H9 (cell line): ENCODE measurements around the gene EDAR. TPM values are rescaled to one million over a fixed set of nuclear protein-coding genes. Genes with fewer than 3 reads are reported as not detected.

ENCODE experiments used
- DNase-seq: peaks from one replicate; pipeline ENCODE4 v3.0.0-alpha.2; 2017
- H2AFZ ChIP-seq: one replicate; pipeline ENCODE4 v1.6.1; 2013; ENCODE audit warnings: mild to moderate bottlenecking, low read length, control low read depth, moderate library complexity
- H2AK5ac ChIP-seq: 2 replicates; pipeline ENCODE4 v1.6.1; 2013; ENCODE audit warnings: low read length, control low read depth, mixed read lengths; ENCODE audit not compliant: insufficient read length
- H2BK120ac ChIP-seq: one replicate; pipeline ENCODE4 v1.6.1; 2013; ENCODE audit warnings: low read depth, mild to moderate bottlenecking, low read length, control low read depth, inconsistent platforms; ENCODE audit not compliant: poor library complexity, severe bottlenecking
- H2BK12ac ChIP-seq: 2 replicates; pipeline ENCODE4 v1.6.1; 2013; ENCODE audit warnings: low read length, control low read depth, mixed read lengths, low read depth; ENCODE audit not compliant: insufficient read length
- H2BK15ac ChIP-seq: 2 replicates; pipeline ENCODE4 v1.6.1; 2013; ENCODE audit warnings: low read depth, low read length, control low read depth
- H2BK20ac ChIP-seq: one replicate; pipeline ENCODE4 v1.6.1; 2013; ENCODE audit warnings: low read depth, mild to moderate bottlenecking, low read length, control low read depth, inconsistent platforms; ENCODE audit not compliant: poor library complexity, severe bottlenecking
- H2BK5ac ChIP-seq: 2 replicates; pipeline ENCODE4 v1.6.1; 2013; ENCODE audit warnings: low read length, control low read depth, mixed read lengths; ENCODE audit not compliant: insufficient read length
- H3K14ac ChIP-seq: 2 replicates; pipeline ENCODE4 v1.6.1; 2013; ENCODE audit warnings: low read length, control low read depth; ENCODE audit not compliant: insufficient read depth
- H3K18ac ChIP-seq: 2 replicates; pipeline ENCODE4 v1.6.1; 2013; ENCODE audit warnings: low read depth, mild to moderate bottlenecking, mixed read lengths, low read length, control low read depth; ENCODE audit not compliant: insufficient read length
- H3K23ac ChIP-seq: 2 replicates; pipeline ENCODE4 v1.6.1; 2013; ENCODE audit warnings: low read length, control low read depth, mixed read lengths, low read depth; ENCODE audit not compliant: insufficient read length
- H3K23me2 ChIP-seq: 2 replicates; pipeline ENCODE4 v1.6.1; 2013; ENCODE audit warnings: low read depth, mild to moderate bottlenecking, mixed read lengths, low read length, control low read depth; ENCODE audit not compliant: insufficient read length, poor library complexity, severe bottlenecking
- H3K27ac ChIP-seq: 2 replicates; pipeline ENCODE4 v1.5.1; 2013; ENCODE audit warnings: low read length, control low read depth, mixed read lengths, low read depth; ENCODE audit not compliant: insufficient read length
- H3K27me3 ChIP-seq: 2 replicates; pipeline ENCODE4 v1.6.1; 2013; ENCODE audit warnings: low read length, control low read depth, inconsistent platforms; ENCODE audit not compliant: insufficient read depth
- H3K4ac ChIP-seq: 2 replicates; pipeline ENCODE4 v1.6.1; 2013; ENCODE audit warnings: low read depth, mild to moderate bottlenecking, control low read depth, inconsistent platforms, low read length, moderate library complexity
- H3K4me1 ChIP-seq: 2 replicates; pipeline ENCODE4 v1.6.1; 2013; ENCODE audit warnings: low read length, control low read depth, inconsistent platforms; ENCODE audit not compliant: insufficient read depth
- H3K4me2 ChIP-seq: 2 replicates; pipeline ENCODE4 v1.6.1; 2013; ENCODE audit warnings: low read length, control low read depth, mixed read lengths; ENCODE audit not compliant: insufficient read length, insufficient read depth
- H3K56ac ChIP-seq: 2 replicates; pipeline ENCODE4 v1.6.1; 2013; ENCODE audit warnings: low read depth, mild to moderate bottlenecking, mixed read lengths, low read length, control low read depth; ENCODE audit not compliant: insufficient read length
- H3K79me1 ChIP-seq: 2 replicates; pipeline ENCODE4 v1.6.1; 2013; ENCODE audit warnings: low read depth, mild to moderate bottlenecking, moderate library complexity, low read length, control low read depth, inconsistent platforms; ENCODE audit not compliant: insufficient read depth, poor library complexity, severe bottlenecking
- H3K79me2 ChIP-seq: 2 replicates; pipeline ENCODE4 v1.6.1; 2013; ENCODE audit warnings: low read length, control low read depth, inconsistent platforms; ENCODE audit not compliant: insufficient read depth
- H3K9ac ChIP-seq: 2 replicates; pipeline ENCODE4 v1.6.1; 2013; ENCODE audit warnings: low read length, control low read depth, mixed read lengths; ENCODE audit not compliant: insufficient read length; ENCODE audit errors: extremely low read depth
- H3K9me3 ChIP-seq: one replicate; pipeline ENCODE4 v1.6.1; 2013; ENCODE audit warnings: low read depth, low read length, inconsistent platforms; ENCODE audit not compliant: control insufficient read depth
- H3T11ph ChIP-seq: one replicate; pipeline ENCODE4 v1.6.1; 2013; ENCODE audit warnings: mild to moderate bottlenecking, low read length, control low read depth, inconsistent platforms
- H4K20me1 ChIP-seq: one replicate; pipeline ENCODE4 v1.6.1; 2013; ENCODE audit not compliant: control insufficient read depth, insufficient read length, insufficient read depth
- H4K5ac ChIP-seq: 2 replicates; pipeline ENCODE4 v1.6.1; 2013; ENCODE audit warnings: low read depth, mild to moderate bottlenecking, mixed read lengths, low read length, control low read depth; ENCODE audit not compliant: insufficient read length
- H4K8ac ChIP-seq: replicated peaks from 2 replicates; pipeline ENCODE4 v1.6.1; 2013; ENCODE audit warnings: low read length, control low read depth, mixed read lengths, low read depth; ENCODE audit not compliant: insufficient read length
- H4K91ac ChIP-seq: 2 replicates; pipeline ENCODE4 v1.6.1; 2013; ENCODE audit warnings: low read depth, mild to moderate bottlenecking, moderate library complexity, mixed read lengths, low read length, control low read depth; ENCODE audit not compliant: insufficient read length
- H3K27ac Mint-ChIP-seq, 3 experiments: 2 replicates in 2 of 3; 3 replicates in 1 of 3; pipeline ENCODE4 v1.8.0; 2020 to 2021; ENCODE audit warnings: mixed read lengths in 3 of 3, mild to moderate bottlenecking in 1 of 3, moderate library complexity in 1 of 3
- H3K27me3 Mint-ChIP-seq: 2 replicates; pipeline ENCODE4 v1.8.0; 2021; ENCODE audit warnings: low read depth, mild to moderate bottlenecking, moderate library complexity, mixed read lengths
- H3K36me3 Mint-ChIP-seq, 3 experiments: 2 replicates in 2 of 3; 3 replicates in 1 of 3; pipeline ENCODE4 v1.8.0; 2020 to 2021; ENCODE audit warnings: low read depth in 3 of 3, mixed read lengths in 3 of 3; ENCODE audit not compliant: insufficient read depth in 1 of 3
- H3K4me1 Mint-ChIP-seq, 2 experiments: 2 replicates each; pipeline ENCODE4 v1.8.0; 2020; ENCODE audit warnings: mixed read lengths in 2 of 2
- H3K4me3 Mint-ChIP-seq, 2 experiments: 2 replicates in 1 of 2; 3 replicates in 1 of 2; pipeline ENCODE4 v1.8.0; 2020 to 2021; ENCODE audit warnings: mild to moderate bottlenecking in 2 of 2, mixed read lengths in 2 of 2, moderate library complexity in 1 of 2
- H3K9me3 Mint-ChIP-seq, 2 experiments: 2 replicates in 1 of 2; 3 replicates in 1 of 2; pipeline ENCODE4 v1.8.0; 2020; ENCODE audit warnings: mild to moderate bottlenecking in 2 of 2, mixed read lengths in 2 of 2, moderate library complexity in 1 of 2
- CTCF ChIP-seq: fragments of 200-600 bp; sonication (generic); conservative IDR thresholded peaks from 3 replicates; pipeline ENCODE4 v1.8.0; 2021; ENCODE audit warnings: antibody characterized with exemption, mild to moderate bottlenecking
- WGBS: extraction: QIAGEN DNeasy Blood & Tissue Kit; methylation state at CpG from one replicate; pipeline ENCODE4 v1.1.7; 2013; ENCODE audit warnings: missing lambda C conversion rate, low lambda C conversion rate, mixed read lengths; ENCODE audit not compliant: insufficient read length; ENCODE audit errors: extremely low coverage; 5-methylcytosine and 5-hydroxymethylcytosine counted together
- total RNA-seq: library from RNA; stranded (reverse); gene quantifications from 2 replicates; pipeline ENCODE4 v1.2.1, GENCODE V29; 2021

The EDAR gene
- total RNA-seq, 1 experiment from 2014 or later = not detected

GRCh38 chr2:108869542-108869941, 119.5 kb downstream of the EDAR start:
- Histone ChIP-seq H3K27me3 (no peaks in the 10 kb centered on the region), H3K23ac (no peak overlapping the region)

More at GRCh38 chr2:108869542-108869941, 119.5 kb downstream of the EDAR start:
- H3K27ac ChIP-seq = no peak overlapping the region
- no peak overlapping the region for H3K4ac ChIP-seq
- H3K4me1 Mint-ChIP-seq = peaks cover 5 to 7% of the 10 kb centered on the region in 2 experiments; a peak in 3 of 4 replicates
- no peak overlapping the region for H2BK5ac ChIP-seq
- no peak for TF ChIP-seq CTCF
- no peak overlapping the region for H2BK20ac ChIP-seq
- no peak overlapping the region for H3K4me2 ChIP-seq
- no peaks in the 10 kb centered on the region for H4K20me1 ChIP-seq
- WGBS = no CpG with 5 or more reads among the region's 3 CpGs
- H3K9ac ChIP-seq = no peak overlapping the region
- H3K14ac ChIP-seq = no peak overlapping the region
- no peak overlapping the region for H3K4me3 Mint-ChIP-seq
- no peak overlapping the region for H2AK5ac ChIP-seq
- H4K91ac ChIP-seq = no peak overlapping the region
- H2BK12ac ChIP-seq = no peak overlapping the region
- H3K23me2 ChIP-seq = no peaks in the 10 kb centered on the region
- H3K4me1 ChIP-seq = no peaks in the 10 kb centered on the region
- no peak overlapping the region for H3K18ac ChIP-seq
- H3K56ac ChIP-seq = no peak overlapping the region
- H3K27ac Mint-ChIP-seq = peak overlapping the region in 1 of 3 experiments; percentile 12; a peak in 1 of 7 replicates
- no peak overlapping the region for H4K8ac ChIP-seq
- no peak overlapping the region for H3T11ph ChIP-seq
- peaks cover 24 to 43% (median 34%) of the 10 kb centered on the region in 3 experiments for H3K36me3 Mint-ChIP-seq
- H2BK15ac ChIP-seq = no peak overlapping the region
- H3K79me1 ChIP-seq = no peaks in the 10 kb centered on the region
- H2BK120ac ChIP-seq = no peak overlapping the region
- no peak overlapping the region for H4K5ac ChIP-seq
- no peaks in the 10 kb centered on the region for H3K79me2 ChIP-seq
- H3K27me3 Mint-ChIP-seq = no peaks in the 10 kb centered on the region
- no peaks in the 10 kb centered on the region for H3K9me3 ChIP-seq
- peaks cover 0 to 4% of the 10 kb centered on the region in 2 experiments; a peak in 2 of 5 replicates for H3K9me3 Mint-ChIP-seq
- H2AFZ ChIP-seq = no peak overlapping the region
- no peak for DNase-seq
